Caco-2 (cell line): Measurements from ENCODE around the gene CPNE1. TPM values are rescaled to one million over a fixed set of nuclear protein-coding genes. Genes with fewer than 3 reads are reported as not detected.
A peak's percentile ranks its signal among the peaks of the same experiment; 100 is the strongest.
"Not testable (repeated sequence)": the region's sequence is repeated elsewhere in the genome, so short reads cannot be mapped to it uniquely, and the experiment has no call there.

Source experiments
- Bru-seq: library from RNA; stranded (reverse); fragments of 400-500 nt; gene quantifications from one replicate; lab custom pipeline; 2021; lab: Mats Ljungman, UMichigan
- BruChase-seq, 2 experiments: library from RNA; stranded (reverse); fragments of 400-500 nt; gene quantifications; one replicate each; lab custom pipeline; 2021; lab: Mats Ljungman, UMichigan
- BruUV-seq: library from RNA; stranded (reverse); fragments of 400-500 nt; replicated peaks from 2 replicates; lab custom pipeline; 2021; lab: Mats Ljungman, UMichigan
- CTCF ChIA-PET: fragments of 300-600 bp; sonication (Branson Sonifier 250); formaldehyde crosslinking; loops from one replicate; lab custom pipeline; 2022; ENCODE audit warnings: antibody characterized with exemption; lab: Charles Lee
- POLR2A ChIA-PET: fragments of 300-600 bp; sonication (Branson Sonifier 250); formaldehyde crosslinking; loops from one replicate; lab custom pipeline; 2022; ENCODE audit warnings: antibody characterized with exemption; lab: Charles Lee
- DNase-seq, 2 experiments: peaks; one replicate each; pipeline versions ENCODE4 v3.0.0 to v3.0.0-alpha.2; 2020 to 2022
- H3K27me3 ChIP-seq: replicated peaks from 2 replicates; pipeline ENCODE4 v1.6.0; 2011; ENCODE audit warnings: low read length; ENCODE audit not compliant: control insufficient read depth, insufficient read depth
- H3K36me3 ChIP-seq: 2 replicates; pipeline ENCODE4 v1.5.1; 2011; ENCODE audit warnings: low read length; ENCODE audit not compliant: control insufficient read depth, insufficient read depth
- H3K4me1 ChIP-seq: fragments of 250-450 bp; sonication (Bioruptor Pico); 2 replicates; pipeline ENCODE4 v1.5.1; 2020; ENCODE audit warnings: mild to moderate bottlenecking
- H3K4me3 ChIP-seq: 2 replicates; pipeline ENCODE4 v1.5.1; 2011; ENCODE audit warnings: low read depth, mild to moderate bottlenecking, control low read depth, low read length
- H3K9me3 ChIP-seq: fragments of 250-450 bp; sonication (Bioruptor Pico); 2 replicates; pipeline ENCODE4 v1.5.1; 2020; ENCODE audit warnings: mild to moderate bottlenecking, moderate library complexity
- H3K27ac Mint-ChIP-seq: one replicate; pipeline ENCODE4 v1.8.0; 2022; ENCODE audit warnings: mixed read lengths; ENCODE audit not compliant: unreplicated experiment
- H3K27me3 Mint-ChIP-seq: one replicate; pipeline ENCODE4 v1.8.0; 2022; ENCODE audit warnings: mixed read lengths; ENCODE audit not compliant: insufficient read depth, unreplicated experiment
- H3K36me3 Mint-ChIP-seq: one replicate; pipeline ENCODE4 v1.8.0; 2022; ENCODE audit warnings: mild to moderate bottlenecking, mixed read lengths; ENCODE audit not compliant: insufficient read depth, unreplicated experiment
- H3K4me1 Mint-ChIP-seq: one replicate; pipeline ENCODE4 v1.8.0; 2022; ENCODE audit warnings: low read depth, mixed read lengths; ENCODE audit not compliant: unreplicated experiment
- H3K4me3 Mint-ChIP-seq: one replicate; pipeline ENCODE4 v1.8.0; 2022; ENCODE audit warnings: mild to moderate bottlenecking, moderate library complexity, mixed read lengths; ENCODE audit not compliant: unreplicated experiment
- H3K9me3 Mint-ChIP-seq: one replicate; pipeline ENCODE4 v1.8.0; 2022; ENCODE audit warnings: mixed read lengths; ENCODE audit not compliant: unreplicated experiment
- CTCF ChIP-seq, 2 experiments: fragments of 200-600 bp in 1 of 2; IDR thresholded peaks; 1 replicate in 1 of 2; 2 replicates in 1 of 2; pipeline versions ENCODE4 v1.5.1 to v1.8.0; 2011 to 2022; ENCODE audit warnings: antibody characterized with exemption in 1 of 2, control low read depth in 1 of 2, inconsistent platforms in 1 of 2, low read depth in 1 of 2, low read length in 1 of 2, mild to moderate bottlenecking in 1 of 2, moderate library complexity in 1 of 2; ENCODE audit not compliant: insufficient read depth in 1 of 2, severe bottlenecking in 1 of 2, unreplicated experiment in 1 of 2
- intact Hi-C: fragments of 100-400 bp; cut with micrococcal nuclease; formaldehyde crosslinking; loops from one replicate; pipeline ENCODE4 v1.10.0; 2022; ENCODE audit not compliant: unreplicated experiment
- long read RNA-seq: library from polyadenylated mRNA; stranded (forward); transcript quantifications from one replicate; pipeline ENCODE4 v2.0.0, GENCODE V29; 2022
- total RNA-seq: library from RNA; stranded (reverse); gene quantifications from 2 replicates; pipeline ENCODE4 v1.2.3, GENCODE V29; 2022

Gene CPNE1
- total RNA-seq = 815 and 833 TPM in 2 replicates
- percentile 97 among the genes with signal in this experiment for Bru-seq, nascent RNA
- percentile 99 among the genes with signal in this experiment for BruChase-seq, experiment 1, labeled RNA remaining after a 2-hour chase
- BruChase-seq, experiment 2, labeled RNA remaining after a 6-hour chase = percentile 99 among the genes with signal in this experiment
- long read RNA-seq, transcript CPNE1-221 (2 exons, 625 nt) = minor isoform, 10 of 841 reads
- long read RNA-seq, transcript CPNE1-203 (16 exons, 1,695 nt) = minor isoform, 5 of 841 reads
- long read RNA-seq, transcript CPNE1-204 (16 exons, 1,928 nt) = major isoform, 187 of 841 reads
- long read RNA-seq, partial matches to known transcripts = 59 of 841 reads
- long read RNA-seq, other reads (novel, unspliced or antisense) = 577 of 841 reads

DNA sequence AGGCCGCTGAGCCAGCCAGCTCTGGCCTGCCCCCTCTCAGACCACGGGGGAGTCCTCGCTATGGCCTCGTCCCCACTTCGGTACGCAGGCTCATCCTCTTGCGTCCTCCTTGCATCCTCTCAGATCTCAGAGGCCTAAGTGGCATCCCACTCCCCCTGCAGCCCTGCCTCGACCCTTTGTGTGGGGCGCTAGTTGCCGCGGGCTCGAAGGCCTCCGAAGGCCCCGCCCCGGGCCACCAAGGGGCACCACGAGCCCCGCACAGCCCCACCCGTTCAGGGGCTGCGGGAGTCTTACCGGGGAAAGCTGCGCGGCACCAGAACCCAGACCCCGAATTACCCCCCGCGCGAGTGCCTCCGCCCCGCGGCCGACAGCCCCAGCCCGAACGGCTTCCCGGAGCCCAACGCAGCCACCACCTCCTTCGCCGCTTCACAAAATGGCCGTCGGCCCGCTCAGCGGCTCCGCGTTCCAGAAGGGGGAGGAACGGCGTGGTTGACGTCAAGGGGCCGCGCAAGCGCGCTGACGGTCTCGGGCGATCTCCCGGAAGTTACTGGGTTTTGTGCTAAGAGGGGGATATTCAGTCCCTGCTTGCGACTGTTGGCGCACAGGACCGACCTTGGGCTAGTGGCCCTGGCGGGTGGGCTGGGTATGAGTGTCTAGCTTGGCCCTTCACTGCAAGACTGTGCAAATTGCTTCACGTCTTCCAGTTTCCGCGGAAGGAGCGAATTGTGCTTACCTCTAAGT is at the start of gene CPNE1, which contains the start of gene RBM12:
CPNE1 (minus strand) TSS at position 435 of the 741 bp plus-strand sequence. CDS start 31,977 bp downstream, outside the sequence.
RBM12 (minus strand) TSS at position 435 of the 741 bp plus-strand sequence. CDS start 9,578 bp downstream, outside the sequence.
- Mint-ChIP-seq H3K9me3 (no peaks in the 10 kb centered on the region), H3K27ac (peak within 1 kb of the TSS; percentile 96), H3K4me3 (peak within 1 kb of the TSS; percentile 84), H3K4me1 (peaks cover 22% of the 10 kb centered on the region), H3K36me3 (peaks cover 25% of the 10 kb centered on the region), H3K27me3 (no peaks in the 10 kb centered on the region)
- no peak for TF ChIP-seq CTCF (IDR thresholded peaks at IDR 0.05; ENCODE audit: insufficient read depth in 1 of 2, low read depth in 1 of 2, low read length in 1 of 2, severe bottlenecking in 1 of 2, unreplicated experiment in 1 of 2)
- no TSS peak for BruUV-seq
- Histone ChIP-seq H3K27me3 (no peaks in the 10 kb centered on the region), H3K4me1 (peaks cover 30% of the 10 kb centered on the region), H3K9me3 (no peaks in the 10 kb centered on the region), H3K4me3 (peak within 1 kb of the TSS; percentile 87), H3K36me3 (no peaks in the 10 kb centered on the region)
- intact Hi-C loops = loop anchor here (1.0 to 10.0 kb wide), 4 partner anchors 34 to 100 kb away; partner anchors contain the start of genes NFS1, RBM39 and ROMO1
- ChIA-PET CTCF (interaction anchor here (0.5 to 2.3 kb wide), 9 partner anchors 22 to 788 kb away, joined by 3 to 46 read pairs (median 4); partner anchors contain the start of genes ACSS2, ERGIC3, RBM39 and SCAND1), POLR2A (interaction anchor here (0.6 to 4.2 kb wide), 12 partner anchors 12 to 406 kb away, joined by 3 to 57 read pairs (median 8); partner anchors contain the start of genes CEP250, NFS1, RBM39 and ROMO1)
- peak; percentile 99 for DNase-seq

DNA sequence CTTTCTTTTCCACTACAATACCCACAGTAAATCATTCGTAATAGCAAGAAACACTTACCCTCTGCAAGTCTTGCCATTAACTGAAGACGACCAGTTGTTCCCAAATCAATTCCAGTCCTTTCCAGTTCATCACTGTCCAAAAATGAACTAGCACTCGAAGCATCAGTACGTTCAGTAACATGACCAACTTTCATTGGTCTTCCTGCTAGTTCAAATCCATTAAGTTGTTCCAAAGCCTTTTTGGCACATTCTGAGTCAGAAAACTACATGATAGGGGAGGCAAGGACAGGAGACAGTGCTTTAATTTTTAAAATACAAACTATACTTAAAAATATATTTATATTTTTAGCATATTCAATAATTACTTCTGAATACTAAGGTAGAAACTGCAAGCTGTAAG is 49.4 kb upstream of the CPNE1 start:
- H3K27me3 ChIP-seq = no peaks in the 10 kb centered on the region
- peaks cover 100% of the 10 kb centered on the region for H3K36me3 Mint-ChIP-seq
- POLR2A ChIA-PET = interaction anchor here (1.1 to 2.8 kb wide), 2 partner anchors 17 to 28 kb away, joined by 3 to 11 read pairs; partner anchors contain the start of gene RBM39
- intact Hi-C loops = no loop called here
- peaks cover 20% of the 10 kb centered on the region for H3K36me3 ChIP-seq
- H3K4me1 Mint-ChIP-seq = peaks cover 8% of the 10 kb centered on the region
- no peaks in the 10 kb centered on the region for H3K4me1 ChIP-seq
- H3K27ac Mint-ChIP-seq = no peak overlapping the region
- no peaks in the 10 kb centered on the region for H3K9me3 ChIP-seq
- no peak overlapping the region for H3K4me3 Mint-ChIP-seq
- no TSS peak for BruUV-seq
- no peak overlapping the region for H3K4me3 ChIP-seq
- no peak for TF ChIP-seq CTCF (IDR thresholded peaks at IDR 0.05; ENCODE audit: insufficient read depth in 1 of 2, low read depth in 1 of 2, low read length in 1 of 2, severe bottlenecking in 1 of 2, unreplicated experiment in 1 of 2)
- CTCF ChIA-PET = no interaction called here
- no peaks in the 10 kb centered on the region for H3K9me3 Mint-ChIP-seq
- no peak for DNase-seq
- no peaks in the 10 kb centered on the region for H3K27me3 Mint-ChIP-seq

DNA sequence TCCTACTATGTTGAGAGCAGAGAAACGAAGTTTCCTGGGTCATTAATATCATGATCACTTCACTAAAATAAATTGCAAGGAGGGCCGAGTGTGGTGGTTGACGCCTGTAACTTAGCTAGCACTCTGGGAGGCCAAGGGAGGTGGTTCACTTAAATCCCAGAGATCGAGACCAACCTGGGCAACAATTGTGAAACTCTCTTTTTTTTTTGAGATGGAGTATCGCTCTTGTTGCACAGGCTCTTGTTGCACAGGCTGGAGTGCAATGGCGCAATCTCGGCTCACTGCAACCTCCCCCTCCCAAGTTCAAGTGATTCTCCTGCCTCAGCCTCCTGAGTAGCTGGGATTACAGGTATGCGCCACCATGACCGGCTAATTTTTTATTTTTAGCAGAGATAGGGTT is 48.4 kb upstream of the CPNE1 start:
- DNase-seq, H3K27me3 ChIP-seq, H3K4me3 Mint-ChIP-seq, H3K9me3 ChIP-seq, H3K27ac Mint-ChIP-seq, H3K9me3 Mint-ChIP-seq, intact Hi-C loops, H3K27me3 Mint-ChIP-seq, H3K4me3 ChIP-seq, H3K4me1 Mint-ChIP-seq, BruUV-seq, H3K4me1 ChIP-seq: not testable (repeated sequence)
- peaks cover 12% of the 10 kb centered on the region for H3K36me3 ChIP-seq
- H3K36me3 Mint-ChIP-seq = peaks cover 100% of the 10 kb centered on the region
- POLR2A ChIA-PET = interaction anchor here (0.8 kb wide), 1 partner anchor 29 kb away, joined by 6 read pairs; the partner anchor contains the start of gene RBM39
- CTCF ChIA-PET = interaction anchor here (0.7 kb wide), 1 partner anchor 240 kb away, joined by 3 read pairs; no protein-coding TSS in a partner anchor
